ENCODE measurements around the gene OR56A5.
"Not testable (repeated sequence)": the region's sequence is repeated elsewhere in the genome, so short reads cannot be mapped to it uniquely, and the experiment has no call there.

OR56A5 gene

DNA sequence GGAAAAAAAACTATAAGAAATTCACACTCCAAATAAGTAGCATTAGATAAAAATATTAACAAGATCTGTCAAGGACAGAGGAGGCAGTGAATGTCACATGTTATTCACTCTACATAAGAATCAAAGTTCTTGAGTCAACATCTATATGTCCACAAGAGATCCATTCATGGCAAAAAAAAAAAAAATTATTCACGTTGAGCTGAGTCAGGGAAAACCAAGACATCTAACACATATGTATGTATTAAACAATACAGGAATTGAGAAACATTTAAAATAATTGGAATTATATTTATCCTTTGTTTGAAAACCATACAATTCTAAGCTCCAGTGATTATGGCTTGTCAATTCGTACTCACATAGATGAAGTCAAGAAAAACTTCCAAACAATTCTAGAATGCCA, 1.3 kb downstream of the OR56A5 start:
- Mint-ChIP-seq H3K9me3 (peaks cover 11% of the 10 kb centered on the region), H3K36me3 (no peaks in the 10 kb centered on the region), H3K4me3 (no peak overlapping the region), H3K27ac (no peak overlapping the region), H3K4me1 (no peaks in the 10 kb centered on the region), H3K27me3 (no peaks in the 10 kb centered on the region)
- CTCF ChIA-PET, result no interaction called here
- no peak for DNase-seq

DNA sequence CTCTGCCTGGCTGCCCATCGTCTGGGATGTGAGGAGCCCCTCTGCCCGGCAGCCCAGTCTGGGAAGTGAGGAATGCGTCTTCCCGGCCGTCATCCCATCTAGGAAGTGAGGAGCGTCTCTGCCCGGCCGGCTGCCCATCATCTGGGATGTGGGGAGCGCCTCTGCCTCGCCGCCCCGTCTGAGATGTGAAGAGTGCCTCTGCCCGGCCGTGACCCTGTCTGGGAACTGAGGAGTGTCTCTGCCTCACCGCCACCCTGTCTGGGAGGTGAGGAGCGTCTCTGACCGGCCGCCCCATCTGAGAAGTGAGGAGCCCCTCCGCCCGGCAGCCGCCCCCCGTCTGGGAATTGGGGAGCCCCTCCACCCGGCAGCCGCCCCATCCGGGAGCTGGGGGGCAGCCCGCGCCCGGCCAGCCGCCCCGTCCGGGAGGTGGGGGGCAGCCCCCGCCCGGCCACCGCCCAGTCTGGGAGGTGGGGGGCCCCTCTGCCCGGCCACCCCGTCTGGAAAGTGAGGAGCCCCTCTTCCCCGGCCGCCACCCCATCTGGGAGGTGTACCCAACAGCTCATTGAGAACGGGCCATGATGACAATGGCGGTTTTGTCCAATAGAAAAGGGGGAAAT, 7.5 kb downstream of the OR56A5 start:
- H3K9me3 Mint-ChIP-seq, result peaks cover 11% of the 10 kb centered on the region
- H3K4me3 Mint-ChIP-seq, H3K4me1 Mint-ChIP-seq, CTCF ChIA-PET, DNase-seq, H3K36me3 Mint-ChIP-seq, H3K27ac Mint-ChIP-seq, H3K27me3 Mint-ChIP-seq: not testable (repeated sequence)

GRCh38 chr11:5955586-5955985, 12.7 kb downstream of the OR56A5 start:
- H3K4me3 Mint-ChIP-seq, result no peak overlapping the region
- no peaks in the 10 kb centered on the region for H3K36me3 Mint-ChIP-seq
- no peaks in the 10 kb centered on the region for H3K27me3 Mint-ChIP-seq
- H3K27ac Mint-ChIP-seq, result no peak overlapping the region
- H3K4me1 Mint-ChIP-seq, result no peaks in the 10 kb centered on the region
- H3K9me3 Mint-ChIP-seq, result no peaks in the 10 kb centered on the region
- CTCF ChIA-PET, result no interaction called here
- no peak for DNase-seq

DNA sequence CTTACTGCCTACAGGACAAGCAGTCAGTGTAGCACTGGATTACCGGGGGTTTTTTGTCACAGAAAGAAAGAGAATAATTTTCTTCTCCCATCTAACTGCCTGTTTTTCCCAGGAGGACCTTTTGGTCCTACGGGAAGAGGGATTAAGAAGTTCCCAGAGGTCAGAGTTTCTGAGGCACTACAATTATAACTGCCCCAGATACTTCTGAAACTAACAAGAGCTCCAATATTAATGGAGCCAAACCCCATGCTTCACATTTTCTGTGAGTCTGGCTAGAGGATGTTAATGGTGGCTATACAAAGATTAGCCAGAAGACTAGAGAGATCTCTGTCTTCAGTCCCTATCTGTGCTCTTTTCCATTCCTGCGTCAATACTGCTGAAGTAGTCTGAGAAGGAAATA, 26.3 kb downstream of the OR56A5 start, which contains the start of gene OR56A3:
Gene OR56A3 (plus strand): TSS at position 301 of the 400 bp plus-strand sequence. CDS start 5,096 bp downstream, outside the sequence.
- Mint-ChIP-seq H3K36me3 (no peaks in the 10 kb centered on the region), H3K27me3 (peaks cover 6% of the 10 kb centered on the region), H3K27ac (no peak within 1 kb of the TSS), H3K9me3 (peaks cover 2% of the 10 kb centered on the region), H3K4me3 (no peak within 1 kb of the TSS), H3K4me1 (no peaks in the 10 kb centered on the region)
- CTCF ChIA-PET, result no interaction called here
- no peak for DNase-seq

- no peak overlapping the region for H3K4me3 Mint-ChIP-seq
- CTCF ChIA-PET, result no interaction called here
Measured at GRCh38 chr11:5940748-5941147, 27.5 kb downstream of the OR56A5 start.

GRCh38 chr11:5938603-5938965, 29.7 kb downstream of the OR56A5 start:
- Mint-ChIP-seq H3K36me3 (no peaks in the 10 kb centered on the region), H3K27me3 (peaks cover 6% of the 10 kb centered on the region)
- CTCF ChIA-PET, result no interaction called here

More at GRCh38 chr11:5940748-5941147, 27.5 kb downstream of the OR56A5 start:
- Mint-ChIP-seq H3K27ac (no peak overlapping the region), H3K27me3 (peaks cover 6% of the 10 kb centered on the region), H3K9me3 (peaks cover 2% of the 10 kb centered on the region), H3K4me1 (no peaks in the 10 kb centered on the region), H3K36me3 (no peaks in the 10 kb centered on the region)
- DNase-seq, result no peak

DNA sequence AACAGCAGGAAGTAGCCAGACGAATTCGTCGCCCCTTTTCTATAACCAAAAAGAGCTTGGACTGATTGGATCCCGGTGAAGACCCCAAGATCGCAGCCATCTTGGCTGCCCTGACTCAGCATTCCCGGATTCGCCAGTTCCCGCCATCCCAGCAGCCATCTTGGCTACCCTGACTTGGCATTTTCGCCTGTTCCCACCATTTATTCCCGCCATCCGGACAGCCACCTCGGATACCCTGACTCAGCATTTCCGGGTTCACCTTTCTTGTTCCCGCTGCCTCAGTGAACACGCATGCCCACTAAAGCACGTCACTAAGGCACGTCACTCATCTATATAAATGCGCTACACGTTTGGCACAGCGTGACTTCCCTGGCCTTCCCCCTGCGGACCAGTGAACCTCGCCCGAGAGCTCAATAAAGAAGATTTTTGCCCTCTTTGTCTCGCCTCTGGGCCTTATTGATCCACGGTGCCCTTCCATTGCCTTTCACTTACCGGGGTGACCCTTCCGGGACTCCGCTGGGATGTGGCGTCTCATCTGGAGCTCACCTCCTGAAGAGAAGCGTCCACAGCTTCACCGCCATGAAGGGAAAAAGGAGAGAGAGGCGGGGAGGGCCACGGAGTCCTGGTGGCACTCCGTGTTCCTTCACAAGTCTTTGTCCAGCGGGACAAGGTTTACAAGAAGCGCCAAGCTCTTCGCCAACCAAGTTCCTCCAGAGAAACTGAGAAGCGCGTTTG, 30.3 kb downstream of the OR56A5 start:
- CTCF ChIA-PET, result no interaction called here
- peaks cover 6% of the 10 kb centered on the region for H3K9me3 Mint-ChIP-seq
- no peak overlapping the region for H3K4me3 Mint-ChIP-seq
- DNase-seq, result no peak
- peaks cover 4% of the 10 kb centered on the region for H3K27me3 Mint-ChIP-seq
- H3K27ac Mint-ChIP-seq, result no peak overlapping the region
- H3K36me3 Mint-ChIP-seq, result no peaks in the 10 kb centered on the region
- no peaks in the 10 kb centered on the region for H3K4me1 Mint-ChIP-seq

More at GRCh38 chr11:5938603-5938965, 29.7 kb downstream of the OR56A5 start:
- no peak for DNase-seq
- Mint-ChIP-seq H3K27ac (no peak overlapping the region), H3K9me3 (peaks cover 3% of the 10 kb centered on the region), H3K4me3 (no peak overlapping the region), H3K4me1 (no peaks in the 10 kb centered on the region)

- DNase-seq, result no peak
- CTCF ChIA-PET, result no interaction called here
- Mint-ChIP-seq H3K27ac (no peak overlapping the region), H3K4me3 (no peak overlapping the region), H3K27me3 (no peaks in the 10 kb centered on the region), H3K4me1 (no peaks in the 10 kb centered on the region), H3K36me3 (no peaks in the 10 kb centered on the region), H3K9me3 (peaks cover 27% of the 10 kb centered on the region)
Measured at GRCh38 chr11:5933116-5933515, 35.2 kb downstream of the OR56A5 start.

DNA sequence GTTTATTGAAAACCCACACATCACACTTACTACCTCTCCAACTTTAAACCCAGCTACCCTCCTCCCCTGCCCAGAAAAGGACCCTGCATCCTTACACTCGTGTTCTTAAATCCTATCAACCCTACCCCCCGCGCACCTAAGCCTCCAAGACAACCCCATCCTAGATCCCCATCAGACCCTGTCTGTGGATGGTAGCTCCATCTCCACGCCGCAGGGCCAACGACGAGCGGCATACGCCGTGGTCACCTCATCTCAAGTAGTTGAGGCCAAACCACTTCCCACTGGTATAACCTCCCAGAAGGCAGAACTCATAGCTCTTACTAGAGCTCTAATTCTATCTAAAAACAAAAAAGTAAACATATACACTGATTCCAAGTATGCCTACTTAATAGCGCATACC, 35.6 kb downstream of the OR56A5 start:
- H3K4me3 Mint-ChIP-seq, result no peak overlapping the region
- no peak overlapping the region for H3K27ac Mint-ChIP-seq
- H3K9me3 Mint-ChIP-seq, result peaks cover 25% of the 10 kb centered on the region

GRCh38 chr11:5931061-5931460, 37.2 kb downstream of the OR56A5 start:
- Mint-ChIP-seq H3K9me3 (peaks cover 25% of the 10 kb centered on the region), H3K4me3 (no peak overlapping the region), H3K4me1 (no peaks in the 10 kb centered on the region), H3K36me3 (no peaks in the 10 kb centered on the region), H3K27ac (no peak overlapping the region), H3K27me3 (no peaks in the 10 kb centered on the region)
- CTCF ChIA-PET, result no interaction called here
- no peak for DNase-seq

More for the DNA sequence above, 35.6 kb downstream of the OR56A5 start:
- CTCF ChIA-PET, result no interaction called here
- no peak for DNase-seq
- no peaks in the 10 kb centered on the region for H3K27me3 Mint-ChIP-seq
- H3K4me1 Mint-ChIP-seq, result no peaks in the 10 kb centered on the region
- H3K36me3 Mint-ChIP-seq, result no peaks in the 10 kb centered on the region

- Mint-ChIP-seq H3K36me3 (no peaks in the 10 kb centered on the region), H3K4me1 (no peaks in the 10 kb centered on the region), H3K9me3 (peaks cover 25% of the 10 kb centered on the region), H3K27me3 (no peaks in the 10 kb centered on the region), H3K27ac (no peak overlapping the region), H3K4me3 (no peak overlapping the region)
- CTCF ChIA-PET, result no interaction called here
- DNase-seq, result no peak
Measured at GRCh38 chr11:5930614-5931013, 37.7 kb downstream of the OR56A5 start.

- H3K4me1 Mint-ChIP-seq, result no peaks in the 10 kb centered on the region
- H3K4me3 Mint-ChIP-seq, result no peak overlapping the region
- no peak for DNase-seq
- H3K27ac Mint-ChIP-seq, result no peak overlapping the region
- no peaks in the 10 kb centered on the region for H3K36me3 Mint-ChIP-seq
- no peaks in the 10 kb centered on the region for H3K27me3 Mint-ChIP-seq
- CTCF ChIA-PET, result no interaction called here
- H3K9me3 Mint-ChIP-seq, result peaks cover 25% of the 10 kb centered on the region
Measured at GRCh38 chr11:5929571-5930368, 38.5 kb downstream of the OR56A5 start.

DNA sequence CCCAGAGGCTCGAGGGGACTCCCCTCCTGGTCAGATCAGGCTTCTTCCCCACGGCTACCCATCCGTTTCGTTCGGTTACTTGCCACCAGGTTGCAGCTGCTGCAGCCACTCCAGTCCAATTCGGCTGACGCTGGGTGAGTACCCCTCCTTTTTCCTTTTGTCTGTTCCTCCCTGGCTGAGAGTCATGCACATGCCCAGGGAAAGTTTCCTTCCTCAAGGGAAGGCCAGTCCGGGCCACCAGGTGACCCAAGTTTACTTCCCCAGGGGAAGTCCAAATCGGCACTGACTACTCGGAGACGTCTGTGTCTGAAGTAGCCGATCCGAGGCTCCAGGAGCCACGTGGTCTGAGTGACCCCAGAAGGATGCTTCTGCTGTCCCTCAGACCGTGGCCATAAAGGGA, 39.5 kb downstream of the OR56A5 start:
- CTCF ChIA-PET, result no interaction called here
- DNase-seq, result no peak
- no peak overlapping the region for H3K27ac Mint-ChIP-seq
- H3K27me3 Mint-ChIP-seq, result no peaks in the 10 kb centered on the region
- no peaks in the 10 kb centered on the region for H3K4me1 Mint-ChIP-seq
- H3K4me3 Mint-ChIP-seq, result no peak overlapping the region
- no peaks in the 10 kb centered on the region for H3K36me3 Mint-ChIP-seq
- H3K9me3 Mint-ChIP-seq, result peaks cover 25% of the 10 kb centered on the region

DNA sequence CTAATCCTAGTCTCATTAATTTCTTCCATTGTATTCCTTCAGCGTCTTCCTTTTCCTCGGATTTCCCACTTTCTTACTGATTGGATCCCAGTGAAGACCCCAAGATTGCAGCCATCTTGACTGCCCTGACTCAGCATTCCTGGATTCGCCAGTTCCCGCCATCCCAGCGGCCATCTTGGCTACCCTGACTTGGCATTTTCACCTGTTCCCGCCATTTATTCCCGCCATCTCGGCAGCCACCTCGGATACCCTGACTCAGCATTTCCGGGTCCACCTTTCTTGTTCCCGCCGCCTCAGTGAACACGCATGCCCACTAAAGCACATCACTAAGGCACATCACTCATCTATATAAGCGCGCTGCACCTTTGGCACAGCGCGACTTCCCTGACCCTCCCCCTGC, 40.0 kb downstream of the OR56A5 start:
- no peak overlapping the region for H3K4me3 Mint-ChIP-seq
- H3K9me3 Mint-ChIP-seq, result peaks cover 22% of the 10 kb centered on the region

GRCh38 chr11:5923794-5924193, 44.5 kb downstream of the OR56A5 start:
- Mint-ChIP-seq H3K4me1 (no peaks in the 10 kb centered on the region), H3K27ac (no peak overlapping the region), H3K4me3 (no peak overlapping the region), H3K27me3 (no peaks in the 10 kb centered on the region), H3K36me3 (no peaks in the 10 kb centered on the region), H3K9me3 (peaks cover 5% of the 10 kb centered on the region)
- DNase-seq, result no peak
- CTCF ChIA-PET, result no interaction called here

More for the DNA sequence above, 40.0 kb downstream of the OR56A5 start:
- no peaks in the 10 kb centered on the region for H3K4me1 Mint-ChIP-seq
- CTCF ChIA-PET, result no interaction called here
- no peaks in the 10 kb centered on the region for H3K27me3 Mint-ChIP-seq
- no peak overlapping the region for H3K27ac Mint-ChIP-seq
- H3K36me3 Mint-ChIP-seq, result no peaks in the 10 kb centered on the region
- no peak for DNase-seq
